GM10266 (cell line): Measurements from ENCODE around the gene ZNF627.

ENCODE experiments used
- DNase-seq: peaks from one replicate; pipeline ENCODE4 v3.0.0; 2012; ENCODE audit errors: extremely low spot score
- CTCF ChIP-seq: IDR thresholded peaks from 2 replicates; pipeline ENCODE4 v1.5.1; 2012; ENCODE audit warnings: mild to moderate bottlenecking, low read depth; ENCODE audit not compliant: control insufficient read depth, insufficient read depth; ENCODE audit errors: missing control alignments

ZNF627 gene

GRCh38 chr19:11577451-11578257 lies 19.6 kb upstream of the ZNF627 start, which contains the start of gene ACP5:
TSS of gene ACP5 (minus strand) at chr19:11577645. CDS start at chr19:11577317, 328 bp downstream.
- no peak for TF ChIP-seq CTCF
- no peak for DNase-seq

GRCh38 chr19:11578258-11579142 lies 18.8 kb upstream of the ZNF627 start:
- TF ChIP-seq CTCF = no peak
- peak; percentile 50 for DNase-seq

GRCh38 chr19:11580116-11580515 lies 17.2 kb upstream of the ZNF627 start:
- no peak for DNase-seq
- no peak for TF ChIP-seq CTCF

GRCh38 chr19:11581740-11582139 lies 15.5 kb upstream of the ZNF627 start:
- TF ChIP-seq CTCF = no peak
- peak; percentile 82 for DNase-seq

- DNase-seq = no peak
- no peak for TF ChIP-seq CTCF
Observed at GRCh38 chr19:11586331-11586730, 11.0 kb upstream of the ZNF627 start.

GRCh38 chr19:11587302-11587974 lies 9.8 kb upstream of the ZNF627 start:
- peak; percentile 99 for TF ChIP-seq CTCF
- peak; percentile 79 for DNase-seq
